Measurements from ENCODE around the gene ZNF195. TPM values are rescaled to one million over a fixed set of nuclear protein-coding genes. Genes with fewer than 3 reads are reported as not detected.
A peak's percentile ranks its signal among the peaks of the same experiment; 100 is the strongest.
"Not testable (repeated sequence)": the region's sequence is repeated elsewhere in the genome, so short reads cannot be mapped to it uniquely, and the experiment has no call there.

ZNF195 gene
- total RNA-seq, result 10 to 100 TPM; 30.3 to 65.3 (median 46.0) TPM

DNA sequence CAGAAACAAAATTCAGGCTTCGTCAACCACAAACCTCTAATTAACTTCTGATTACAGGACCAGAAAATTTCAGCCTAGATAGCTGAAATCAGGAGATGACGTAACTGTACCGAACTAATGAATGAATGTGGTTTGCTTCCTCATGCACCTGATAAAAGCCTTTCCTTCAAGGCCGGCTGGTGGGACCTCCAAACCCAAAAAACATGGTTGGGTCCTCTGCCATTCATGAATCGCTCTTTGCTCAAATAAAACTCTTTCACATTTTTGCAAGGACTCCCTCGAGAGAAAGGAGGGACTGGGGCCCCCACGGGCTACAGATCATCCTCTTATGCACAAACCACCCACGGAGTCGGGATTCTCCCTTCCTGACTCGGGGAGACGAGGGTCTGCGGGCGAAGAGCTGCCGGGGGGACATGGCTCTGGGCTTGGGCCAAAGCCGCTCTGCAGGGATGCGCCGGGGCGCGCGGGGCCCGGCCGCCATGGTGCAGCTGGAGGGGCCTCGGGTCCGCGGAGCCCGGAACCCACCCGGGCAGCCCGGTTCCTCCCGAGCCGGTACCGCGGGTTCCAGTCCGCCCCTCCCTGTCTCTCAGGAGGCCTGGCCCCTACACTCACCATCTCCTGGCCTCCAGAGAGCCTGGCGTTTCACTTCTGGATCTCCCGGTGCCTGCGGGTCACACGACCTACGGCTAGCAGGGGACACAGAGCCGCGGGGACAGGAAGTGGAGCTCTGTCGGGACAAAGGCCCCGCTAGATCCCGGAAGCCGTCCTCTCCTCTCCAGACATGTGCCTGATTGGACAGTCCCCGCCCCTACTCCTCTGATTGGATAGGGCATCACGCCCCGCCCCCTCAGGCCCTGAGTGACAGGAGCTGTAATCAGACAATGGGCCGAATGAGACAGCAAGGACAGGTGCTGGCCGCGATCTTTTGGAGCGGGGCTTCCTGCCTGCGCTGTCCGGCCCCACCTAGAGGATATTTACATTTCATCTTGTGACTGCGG lies at the start of gene ZNF195:
Gene ZNF195, minus strand, starts transcription at position 721 of the 998 bp plus-strand sequence. Its CDS starts 106 bp downstream, at position 615.
- Histone ChIP-seq H3K27ac (peak within 1 kb of the TSS; percentile 91 to 92), H3K4me3 (peak within 1 kb of the TSS; percentile 68 to 98 (median 86)), H3K4me1 (replicated peaks in 1 of 2) (peaks cover 21 to 25% of the 10 kb centered on the region in 2 donors)
- WGBS, 10 experiments, result 0 to 2% (median 0%) methylated on average over 1 to 11 of the region's 54 CpGs; no CpG with 5 or more reads in 1 of the 10 experiments
- ATAC-seq (replicated peaks in 6 of 8), result peak; percentile 91 to 98 (median 98)
- in situ Hi-C loops (cut with MboI; ENCODE audit: low pct_unique_long_range_greater_than_20kb in 2 of 9, low sequenced_read_pairs in 9 of 9, unreplicated experiment in 9 of 9), result no loop called here

DNA sequence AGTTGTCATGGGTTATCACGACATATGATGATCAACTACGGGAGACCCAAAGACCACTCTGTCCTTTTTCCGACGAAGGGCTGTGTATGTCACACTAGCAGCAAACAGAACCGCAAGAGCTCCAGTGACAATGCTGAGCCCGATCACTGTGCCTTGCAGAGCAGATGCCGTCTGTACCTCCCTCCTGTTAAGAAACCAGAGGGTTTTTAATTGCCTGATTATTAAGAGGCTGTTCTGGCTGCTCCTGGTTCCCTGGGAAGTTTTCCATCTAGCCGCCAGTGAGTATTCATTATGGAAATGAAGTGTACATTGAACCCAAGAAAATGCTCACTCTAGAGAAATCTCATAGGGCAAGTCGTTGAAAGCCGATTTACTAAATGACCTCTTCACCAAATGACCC lies 49.1 kb upstream of the ZNF195 start:
- ATAC-seq (replicated peaks in 6 of 8); H3K4me3 ChIP-seq; in situ Hi-C loops (cut with MboI; ENCODE audit: low pct_unique_long_range_greater_than_20kb in 2 of 9, low sequenced_read_pairs in 9 of 9, unreplicated experiment in 9 of 9); H3K27ac ChIP-seq; H3K4me1 ChIP-seq (replicated peaks in 1 of 2): not testable (repeated sequence)
- WGBS, 10 experiments, result 20 to 100% (median 52%) methylated on average over 1 to 7 of the region's 10 CpGs; no CpG with 5 or more reads in 4 of the 10 experiments

- 20 to 100% (median 86%) methylated on average over 1 to 4 of the region's 8 CpGs for WGBS, 10 experiments
- H3K27ac ChIP-seq; H3K4me3 ChIP-seq; ATAC-seq (replicated peaks in 6 of 8); in situ Hi-C loops (cut with MboI; ENCODE audit: low pct_unique_long_range_greater_than_20kb in 2 of 9, low sequenced_read_pairs in 9 of 9, unreplicated experiment in 9 of 9); H3K4me1 ChIP-seq (replicated peaks in 1 of 2): not testable (repeated sequence)
These were observed 47.6 kb upstream of the ZNF195 start for GRCh38 chr11:3426541-3426940.

GRCh38 chr11:3423928-3424327 lies 45.0 kb upstream of the ZNF195 start:
- not testable (repeated sequence) for ATAC-seq (replicated peaks in 6 of 8); H3K27ac ChIP-seq; H3K4me1 ChIP-seq (replicated peaks in 1 of 2)
- WGBS, 10 experiments, result 67 to 100% methylated on average over 1 of the region's 5 CpGs; no CpG with 5 or more reads in 8 of the 10 experiments
- H3K4me3 ChIP-seq, result peak overlapping the region in 3 of 5 donors; percentile 48 to 77 (median 61)
- in situ Hi-C loops (cut with MboI; ENCODE audit: low pct_unique_long_range_greater_than_20kb in 2 of 9, low sequenced_read_pairs in 9 of 9, unreplicated experiment in 9 of 9), result loop anchor here in 1 of 9 experiments (25.0 kb wide), 1 partner anchor 212 kb away; the partner anchor contains the start of gene MRGPRG

- no CpG with 5 or more reads among the region's 46 CpGs for WGBS, 10 experiments
- peak overlapping the region; percentile 44 to 77 (median 61) for H3K4me3 ChIP-seq
- in situ Hi-C loops (cut with MboI; ENCODE audit: low pct_unique_long_range_greater_than_20kb in 2 of 9, low sequenced_read_pairs in 9 of 9, unreplicated experiment in 9 of 9), result loop anchor here in 1 of 9 experiments (25.0 kb wide), 1 partner anchor 211 kb away; the partner anchor contains the start of gene MRGPRG
- H3K4me1 ChIP-seq (replicated peaks in 1 of 2); ATAC-seq (replicated peaks in 6 of 8); H3K27ac ChIP-seq: not testable (repeated sequence)
These were observed 44.3 kb upstream of the ZNF195 start for GRCh38 chr11:3423138-3423731.

DNA sequence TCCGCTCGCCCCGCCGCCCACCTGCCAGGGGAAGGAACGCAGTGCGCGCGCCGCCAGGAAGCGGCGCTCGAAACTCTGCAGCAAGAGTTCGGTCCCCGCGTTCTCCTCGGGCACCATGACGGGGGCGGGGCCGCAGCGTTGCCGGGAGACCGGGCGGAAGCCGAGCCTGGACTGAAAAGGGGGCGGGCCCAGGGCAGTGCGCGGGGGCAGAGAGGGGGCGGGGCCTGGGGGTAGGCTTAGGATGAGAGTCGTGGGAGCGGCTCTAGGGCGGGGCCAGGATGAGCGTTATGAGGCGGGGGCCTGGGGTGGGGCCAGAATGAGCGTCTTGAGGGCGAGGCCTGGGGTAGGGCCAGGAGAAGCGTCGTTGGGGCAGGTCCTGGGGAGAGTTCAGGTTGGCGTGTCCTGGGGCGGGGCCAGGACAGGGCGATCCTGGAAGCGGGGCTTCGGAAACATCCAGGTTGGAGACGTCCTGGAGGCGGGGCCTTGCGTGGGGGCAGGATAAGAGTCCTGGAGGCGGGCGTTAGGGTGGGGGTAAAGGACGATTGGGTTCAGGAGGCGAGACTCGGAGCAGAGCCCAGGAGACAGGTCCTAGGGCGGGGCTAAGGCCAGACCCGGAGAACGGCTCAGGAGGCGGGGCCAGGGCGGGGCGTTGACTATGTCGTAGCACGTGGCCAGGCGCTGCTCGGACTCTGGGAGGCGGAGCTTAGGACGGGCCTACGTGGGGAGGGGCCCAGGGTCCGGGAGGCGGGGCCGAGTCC lies 43.6 kb upstream of the ZNF195 start:
- not testable (repeated sequence) for H3K4me1 ChIP-seq (replicated peaks in 1 of 2)
- WGBS, 10 experiments, result 0% methylated on average over 3 to 7 of the region's 66 CpGs; no CpG with 5 or more reads in 8 of the 10 experiments
- in situ Hi-C loops (cut with MboI; ENCODE audit: low pct_unique_long_range_greater_than_20kb in 2 of 9, low sequenced_read_pairs in 9 of 9, unreplicated experiment in 9 of 9), result loop anchor here in 1 of 9 experiments (25.0 kb wide), 1 partner anchor 210 kb away; the partner anchor contains the start of gene MRGPRG
- ATAC-seq (replicated peaks in 6 of 8), result peak; percentile 98 to 99 (median 99)
- Histone ChIP-seq H3K4me3 (peak overlapping the region; percentile 48 to 77 (median 69)), H3K27ac (peak overlapping the region; percentile 73 to 92)

DNA sequence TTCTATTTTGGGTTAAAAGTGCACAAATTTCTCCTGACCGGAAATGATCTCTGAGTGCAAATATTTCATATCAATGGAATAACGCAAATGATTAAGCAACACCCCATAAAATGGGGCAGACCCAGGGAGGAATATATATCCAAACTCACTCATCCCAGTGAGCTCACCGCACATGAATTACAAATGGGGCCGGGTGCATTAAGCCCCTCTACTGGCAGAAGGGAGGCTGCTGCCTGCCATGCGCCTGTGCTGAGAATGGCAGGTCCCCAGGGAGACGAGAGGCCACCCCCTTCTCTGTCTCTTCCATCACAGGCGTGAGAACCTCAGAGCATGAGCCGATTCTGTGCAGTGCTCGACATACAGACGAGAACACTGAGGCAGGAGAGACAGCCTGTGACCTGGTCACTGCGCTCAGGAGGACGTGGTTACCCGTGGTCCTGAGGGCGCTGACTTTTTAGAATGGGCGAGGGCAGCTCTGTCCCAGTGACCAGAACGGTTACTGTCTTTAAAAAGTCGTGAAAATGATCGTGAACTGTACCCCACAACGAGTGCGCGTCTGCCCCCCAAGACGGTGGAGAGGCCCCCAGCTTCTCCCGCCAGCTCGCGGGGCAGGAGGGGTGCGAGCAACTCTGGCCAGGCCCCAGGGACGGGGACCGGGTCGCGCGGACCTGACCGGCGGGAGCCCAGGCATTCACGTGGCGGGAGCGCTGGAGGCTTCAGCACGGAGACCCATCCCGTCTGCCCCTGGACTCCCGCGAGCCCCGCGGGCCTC lies 42.8 kb upstream of the ZNF195 start:
- Histone ChIP-seq H3K4me3 (peak overlapping the region; percentile 48 to 77 (median 69)), H3K27ac (peak overlapping the region; percentile 69 to 80)
- not testable (repeated sequence) for ATAC-seq (replicated peaks in 6 of 8); H3K4me1 ChIP-seq (replicated peaks in 1 of 2)
- WGBS, 10 experiments, result 0 to 2% methylated on average over 5 to 8 of the region's 42 CpGs; no CpG with 5 or more reads in 8 of the 10 experiments
- in situ Hi-C loops (cut with MboI; ENCODE audit: low pct_unique_long_range_greater_than_20kb in 2 of 9, low sequenced_read_pairs in 9 of 9, unreplicated experiment in 9 of 9), result loop anchor here in 1 of 9 experiments (25.0 kb wide), 1 partner anchor 209 kb away; the partner anchor contains the start of gene MRGPRG

DNA sequence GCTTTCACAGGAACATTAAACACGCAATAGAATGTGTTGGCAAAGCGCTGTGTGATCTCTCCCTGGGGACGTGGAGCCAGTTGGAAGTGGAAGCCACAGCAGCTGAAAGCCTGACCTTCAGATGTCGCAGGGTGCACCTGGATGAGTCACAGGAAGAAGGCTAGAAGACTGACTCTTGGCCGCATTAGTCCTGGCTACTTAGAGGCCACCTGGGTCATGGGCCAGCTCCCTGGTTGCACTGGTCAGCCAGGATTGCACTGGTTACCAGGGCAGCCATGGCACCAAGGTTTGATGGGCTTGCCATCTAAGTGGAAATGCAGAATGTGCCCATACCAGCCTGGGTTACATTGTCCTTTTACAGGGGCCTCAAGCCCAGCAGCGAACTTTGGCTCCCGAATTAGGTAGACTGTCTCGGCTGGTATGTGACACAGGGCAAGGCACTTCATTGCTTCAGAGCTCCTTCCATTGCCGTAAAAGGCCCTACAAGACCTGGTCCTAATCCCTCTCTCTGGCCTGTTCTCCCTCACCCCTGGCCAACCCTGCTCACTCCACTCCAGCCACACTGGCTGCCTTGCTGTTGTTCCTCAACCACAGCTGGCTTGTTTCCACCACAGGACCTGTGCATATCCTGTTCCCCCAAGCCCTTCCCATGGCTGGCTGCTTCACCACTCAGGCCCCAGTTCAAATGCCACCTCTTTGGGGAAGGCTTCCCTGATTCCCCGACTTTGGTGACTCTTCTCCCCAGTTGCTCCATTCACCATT lies 41.5 kb upstream of the ZNF195 start:
- H3K4me1 ChIP-seq (replicated peaks in 1 of 2); H3K4me3 ChIP-seq; ATAC-seq (replicated peaks in 6 of 8): not testable (repeated sequence)
- in situ Hi-C loops (cut with MboI; ENCODE audit: low pct_unique_long_range_greater_than_20kb in 2 of 9, low sequenced_read_pairs in 9 of 9, unreplicated experiment in 9 of 9), result loop anchor here in 1 of 9 experiments (25.0 kb wide), 1 partner anchor 208 kb away; the partner anchor contains the start of gene MRGPRG
- H3K27ac ChIP-seq, result peak overlapping the region in 1 of 2 donors; percentile 54
- 90 to 100% (median 100%) methylated on average over 1 to 4 of the region's 10 CpGs; no CpG with 5 or more reads in 6 of the 10 experiments for WGBS, 10 experiments

GRCh38 chr11:3419496-3419895 lies 40.5 kb upstream of the ZNF195 start:
- ATAC-seq (replicated peaks in 6 of 8); H3K27ac ChIP-seq; H3K4me3 ChIP-seq; H3K4me1 ChIP-seq (replicated peaks in 1 of 2): not testable (repeated sequence)
- in situ Hi-C loops (cut with MboI; ENCODE audit: low pct_unique_long_range_greater_than_20kb in 2 of 9, low sequenced_read_pairs in 9 of 9, unreplicated experiment in 9 of 9), result loop anchor here in 1 of 9 experiments (25.0 kb wide), 1 partner anchor 207 kb away; the partner anchor contains the start of gene MRGPRG
- WGBS, 10 experiments, result no CpG with 5 or more reads among the region's 1 CpG

DNA sequence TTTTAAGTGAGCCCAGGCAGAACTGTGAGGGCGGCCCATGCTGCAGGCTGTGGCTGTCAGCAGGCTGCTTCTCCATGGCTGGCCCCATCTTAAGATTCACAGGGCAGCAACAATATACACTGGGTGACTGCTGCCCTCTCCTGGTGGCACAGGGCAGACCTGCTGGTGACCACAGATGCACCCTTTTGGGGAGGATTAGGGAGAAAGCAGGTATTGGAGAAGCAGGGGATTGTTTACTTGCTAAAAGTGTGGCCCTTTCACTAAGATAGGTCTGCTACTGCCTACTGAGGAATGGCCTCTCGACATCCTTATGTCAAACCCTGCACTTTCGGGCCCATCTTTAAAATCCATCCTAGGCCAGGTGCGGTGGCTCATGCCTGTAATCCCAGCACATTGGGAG lies 38.1 kb upstream of the ZNF195 start:
- ATAC-seq (replicated peaks in 6 of 8); H3K4me3 ChIP-seq; H3K27ac ChIP-seq; H3K4me1 ChIP-seq (replicated peaks in 1 of 2): not testable (repeated sequence)
- WGBS, 10 experiments, result 60% methylated on average over 2 of the region's 4 CpGs; no CpG with 5 or more reads in 9 of the 10 experiments
- in situ Hi-C loops (cut with MboI; ENCODE audit: low pct_unique_long_range_greater_than_20kb in 2 of 9, low sequenced_read_pairs in 9 of 9, unreplicated experiment in 9 of 9), result loop anchor here in 1 of 9 experiments (25.0 kb wide), 1 partner anchor 205 kb away; the partner anchor contains the start of gene MRGPRG

- not testable (repeated sequence) for ATAC-seq (replicated peaks in 6 of 8)
These were observed 36.4 kb upstream of the ZNF195 start for GRCh38 chr11:3415301-3415700.

More at GRCh38 chr11:3415301-3415700, 36.4 kb upstream of the ZNF195 start:
- WGBS, 10 experiments, result no CpG with 5 or more reads among the region's 7 CpGs
- not testable (repeated sequence) for H3K4me3 ChIP-seq; H3K4me1 ChIP-seq (replicated peaks in 1 of 2); H3K27ac ChIP-seq
- in situ Hi-C loops (cut with MboI; ENCODE audit: low pct_unique_long_range_greater_than_20kb in 2 of 9, low sequenced_read_pairs in 9 of 9, unreplicated experiment in 9 of 9), result loop anchor here in 1 of 9 experiments (25.0 kb wide), 1 partner anchor 203 kb away; the partner anchor contains the start of gene MRGPRG
